B cell (primary cell): Measurements from ENCODE around the gene OTOGL.

Source experiments
- EZH2 ChIP-seq: IDR thresholded peaks from 2 replicates; pipeline ENCODE4 v1.6.1; 2012; ENCODE audit warnings: borderline replicate concordance, low read depth, mild to moderate bottlenecking, moderate library complexity, low read length; ENCODE audit not compliant: insufficient read depth, poor library complexity, severe bottlenecking
- TF ChIP-seq, protein P1 (sequence below): fragments of 200-600 bp; IDR thresholded peaks from one replicate; pipeline ENCODE4 v1.8.0; 2022; ENCODE audit warnings: antibody characterized with exemption, mild to moderate bottlenecking

DNA sequence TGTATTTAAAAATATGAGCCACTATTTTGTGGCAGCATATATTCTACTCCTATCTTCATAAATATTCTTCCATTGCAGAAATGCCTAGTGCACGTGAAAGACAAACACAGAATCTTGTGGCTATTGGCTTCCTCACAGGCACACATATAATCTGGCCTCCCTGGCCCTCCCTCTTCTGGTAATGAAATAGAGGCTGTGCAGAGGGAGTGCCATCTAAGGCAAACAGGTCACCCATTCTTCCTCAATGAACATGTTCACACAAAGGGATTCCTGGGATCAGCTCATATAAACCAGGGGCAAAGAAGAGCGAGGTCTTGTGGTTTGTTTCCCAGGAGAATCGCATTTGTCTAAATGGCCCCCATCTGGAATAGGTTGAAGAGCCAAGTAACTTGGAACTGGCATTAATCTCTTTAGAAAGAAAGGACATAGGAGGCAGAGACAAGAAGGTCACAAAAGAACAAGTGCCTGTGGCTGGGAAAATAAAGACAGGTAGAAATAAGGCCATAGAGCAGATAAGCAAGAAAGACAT is 173.1 kb downstream of the OTOGL start:
- TF ChIP-seq, protein P1, sequence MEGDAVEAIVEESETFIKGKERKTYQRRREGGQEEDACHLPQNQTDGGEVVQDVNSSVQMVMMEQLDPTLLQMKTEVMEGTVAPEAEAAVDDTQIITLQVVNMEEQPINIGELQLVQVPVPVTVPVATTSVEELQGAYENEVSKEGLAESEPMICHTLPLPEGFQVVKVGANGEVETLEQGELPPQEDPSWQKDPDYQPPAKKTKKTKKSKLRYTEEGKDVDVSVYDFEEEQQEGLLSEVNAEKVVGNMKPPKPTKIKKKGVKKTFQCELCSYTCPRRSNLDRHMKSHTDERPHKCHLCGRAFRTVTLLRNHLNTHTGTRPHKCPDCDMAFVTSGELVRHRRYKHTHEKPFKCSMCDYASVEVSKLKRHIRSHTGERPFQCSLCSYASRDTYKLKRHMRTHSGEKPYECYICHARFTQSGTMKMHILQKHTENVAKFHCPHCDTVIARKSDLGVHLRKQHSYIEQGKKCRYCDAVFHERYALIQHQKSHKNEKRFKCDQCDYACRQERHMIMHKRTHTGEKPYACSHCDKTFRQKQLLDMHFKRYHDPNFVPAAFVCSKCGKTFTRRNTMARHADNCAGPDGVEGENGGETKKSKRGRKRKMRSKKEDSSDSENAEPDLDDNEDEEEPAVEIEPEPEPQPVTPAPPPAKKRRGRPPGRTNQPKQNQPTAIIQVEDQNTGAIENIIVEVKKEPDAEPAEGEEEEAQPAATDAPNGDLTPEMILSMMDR: no peak
- TF ChIP-seq EZH2: no peak
